TTC549 (cell line): ENCODE data around the gene SEMA5B.

Experiments
- FAIRE-seq: peaks from 2 replicates; lab custom pipeline; 2012; peaks lifted over from hg19 to GRCh38; lab: Jason Lieb, UNC

SEMA5B gene

DNA sequence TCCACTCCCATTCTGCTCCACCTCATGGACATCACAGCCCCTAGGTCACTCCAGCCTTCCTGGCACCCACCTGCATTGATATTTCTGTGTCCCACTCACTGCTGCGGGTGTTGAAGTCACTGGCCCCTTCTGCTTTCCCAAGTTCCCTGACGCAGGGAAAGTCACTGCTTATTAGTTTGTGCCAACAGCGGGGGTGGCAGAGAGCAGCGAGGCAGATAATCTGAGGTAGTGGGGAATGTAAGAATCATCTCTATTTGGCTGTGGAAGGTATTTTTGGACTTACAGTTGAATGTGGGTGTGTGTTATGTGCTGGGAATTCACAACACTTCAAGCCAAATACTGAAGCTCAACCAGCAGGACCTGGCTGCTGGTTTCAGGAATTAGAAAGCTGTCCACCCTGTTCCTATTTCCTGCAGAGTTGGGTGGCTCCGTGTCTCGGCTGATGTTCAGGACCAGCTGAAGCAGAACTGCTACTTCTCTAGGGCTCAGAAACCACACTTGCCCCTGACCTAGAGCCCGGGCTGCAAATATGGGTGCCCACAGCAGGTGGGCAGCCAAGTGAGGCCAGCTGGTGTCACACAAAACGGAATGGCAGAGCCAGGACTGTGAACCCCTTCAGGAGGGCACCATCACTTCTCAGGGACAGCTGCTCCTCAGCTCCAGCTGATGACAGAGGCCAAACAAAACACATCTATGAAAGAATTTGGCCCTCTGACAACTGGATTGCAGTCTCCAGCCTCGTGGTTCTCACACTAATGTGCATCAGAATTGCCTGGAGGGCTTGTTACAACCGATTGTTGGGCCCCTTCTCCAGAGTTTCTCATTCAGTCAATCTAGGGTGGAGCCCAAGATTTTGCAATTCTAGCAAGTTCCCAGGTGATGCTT, 57.7 kb downstream of the SEMA5B start:
- no peak for FAIRE-seq

DNA sequence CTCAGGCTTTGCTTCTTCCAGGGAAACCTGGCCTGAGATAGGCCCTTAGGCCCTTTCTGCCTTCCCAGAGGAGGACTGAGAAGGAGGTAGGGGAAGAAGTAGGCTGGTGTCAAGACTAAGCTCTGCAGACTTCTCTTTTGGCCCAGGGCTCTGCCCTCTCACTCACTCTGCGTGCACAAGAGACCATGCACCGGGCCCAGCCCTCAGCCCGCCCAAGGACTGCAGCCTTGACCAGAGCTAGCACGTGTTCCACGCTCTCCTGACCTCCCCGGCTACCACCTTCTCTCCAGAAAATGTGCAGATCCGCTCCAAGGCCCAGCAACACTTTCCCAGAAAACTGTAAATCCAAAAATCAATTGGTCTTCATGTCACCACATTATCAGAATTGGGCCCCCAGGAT, 59.8 kb downstream of the SEMA5B start:
- FAIRE-seq, result no peak

DNA sequence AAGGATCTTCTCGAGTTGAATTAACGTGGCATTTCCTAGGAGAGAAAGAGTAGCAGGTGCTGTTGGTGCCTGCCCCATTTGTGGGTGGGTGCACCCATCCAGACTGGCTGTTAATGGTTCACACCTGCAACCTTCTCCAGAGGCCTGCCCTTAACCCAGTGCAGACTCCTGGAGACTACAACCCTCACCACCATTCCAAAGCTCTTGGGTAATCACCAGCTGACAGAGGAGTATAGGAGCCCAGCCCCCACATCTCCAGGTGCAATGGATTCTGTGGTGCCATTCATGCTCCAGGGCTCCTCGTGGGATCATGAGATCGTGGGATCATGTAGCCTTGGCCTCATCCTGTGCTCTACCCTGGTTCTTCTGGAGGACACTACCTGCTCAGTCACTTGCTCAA, 60.2 kb downstream of the SEMA5B start:
- no peak for FAIRE-seq

DNA sequence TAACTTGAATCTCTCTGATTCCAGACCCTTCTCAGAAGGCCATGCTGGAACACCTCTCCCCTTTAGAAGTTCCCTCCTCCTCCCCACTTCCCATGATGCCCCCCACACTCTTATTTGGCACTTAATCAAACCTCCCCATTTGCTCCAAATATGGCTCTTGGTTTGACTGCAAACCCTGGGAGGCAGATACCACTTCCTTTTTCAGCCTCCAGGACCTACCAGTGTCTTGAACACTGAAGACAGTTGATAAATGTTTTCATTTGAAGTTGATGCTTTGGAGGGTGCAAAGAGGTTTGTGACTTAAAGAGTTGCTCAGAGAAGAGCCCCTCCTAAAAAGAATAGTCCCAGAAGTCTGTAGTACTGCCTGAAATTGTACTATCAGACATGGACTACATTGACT, 61.5 kb downstream of the SEMA5B start:
- FAIRE-seq, result no peak

DNA sequence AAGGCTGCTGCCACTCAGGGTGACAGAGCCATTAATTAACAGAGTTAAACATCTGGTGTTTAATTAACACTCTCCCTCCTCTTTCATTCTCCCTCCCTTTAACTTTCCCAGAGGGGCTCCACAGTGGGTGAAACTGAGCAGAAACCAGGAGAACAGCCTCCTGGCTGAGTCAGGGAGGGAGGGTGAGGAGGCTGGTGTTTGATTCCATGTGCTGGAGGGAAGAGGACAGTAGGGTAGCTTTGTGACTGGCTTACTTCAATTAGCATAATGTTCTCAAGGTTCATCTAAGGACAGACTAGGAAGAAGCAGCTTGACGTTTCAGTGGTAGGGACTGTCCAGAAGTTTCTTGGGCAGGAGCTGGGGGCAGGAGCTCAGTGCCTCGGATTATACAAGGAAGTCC, 62.8 kb downstream of the SEMA5B start:
- no peak for FAIRE-seq

DNA sequence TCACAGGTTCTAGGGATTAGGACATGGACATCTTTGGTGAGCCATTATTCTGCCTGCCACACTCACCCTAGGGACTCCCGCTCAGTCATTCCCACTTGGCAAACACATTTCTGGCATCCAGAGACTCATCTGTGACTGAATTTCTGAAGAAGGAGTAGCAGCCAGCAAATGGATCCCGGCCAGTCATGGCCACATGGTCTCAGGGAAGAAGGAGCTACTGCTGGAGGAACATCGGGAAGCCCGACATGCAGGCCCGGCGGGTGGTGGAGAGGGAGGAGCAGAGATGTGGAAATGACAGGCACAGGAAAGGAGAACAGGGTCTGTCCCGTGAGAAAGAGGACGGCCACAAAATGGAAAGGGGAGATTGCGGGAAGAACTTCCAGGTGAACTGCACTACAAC, 65.4 kb downstream of the SEMA5B start:
- FAIRE-seq, result no peak

DNA sequence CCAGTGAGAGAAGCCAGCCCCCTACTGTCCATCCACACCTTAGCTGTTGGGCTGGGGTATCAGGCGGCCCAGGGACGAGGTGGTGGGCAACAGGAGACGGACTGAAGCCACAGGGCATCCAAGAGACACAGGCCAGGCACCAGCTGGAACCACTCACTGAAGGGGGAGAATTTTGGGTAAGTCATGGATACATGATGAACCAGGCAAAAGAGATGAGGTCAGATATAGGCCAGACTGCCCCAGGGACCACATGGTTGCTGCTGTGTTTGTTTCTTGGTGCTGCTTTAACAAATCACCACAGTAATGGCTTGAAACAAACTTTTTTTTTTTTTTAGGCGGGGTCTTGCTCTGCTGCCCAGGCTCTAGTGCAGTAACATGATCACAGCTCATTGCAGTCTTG, 66.4 kb downstream of the SEMA5B start:
- no peak for FAIRE-seq

DNA sequence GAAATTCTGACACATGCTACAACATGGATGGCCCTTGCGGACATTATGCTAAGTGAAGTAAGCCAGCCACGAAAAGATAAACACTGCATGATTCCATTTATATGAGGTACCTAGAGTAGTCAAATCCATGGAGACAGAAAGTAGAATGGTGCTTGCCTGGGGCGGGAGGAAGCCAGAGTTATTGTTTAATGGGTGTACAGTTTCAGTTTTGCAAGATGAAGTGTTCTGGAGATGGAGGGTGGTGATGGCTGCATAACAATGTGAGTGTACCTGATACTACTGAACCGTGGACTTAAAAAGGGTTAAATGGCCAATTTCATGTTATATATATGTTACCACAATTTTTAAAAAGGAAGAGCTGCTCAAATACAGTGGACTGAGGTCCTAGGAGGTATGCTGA, 66.9 kb downstream of the SEMA5B start:
- no peak for FAIRE-seq

DNA sequence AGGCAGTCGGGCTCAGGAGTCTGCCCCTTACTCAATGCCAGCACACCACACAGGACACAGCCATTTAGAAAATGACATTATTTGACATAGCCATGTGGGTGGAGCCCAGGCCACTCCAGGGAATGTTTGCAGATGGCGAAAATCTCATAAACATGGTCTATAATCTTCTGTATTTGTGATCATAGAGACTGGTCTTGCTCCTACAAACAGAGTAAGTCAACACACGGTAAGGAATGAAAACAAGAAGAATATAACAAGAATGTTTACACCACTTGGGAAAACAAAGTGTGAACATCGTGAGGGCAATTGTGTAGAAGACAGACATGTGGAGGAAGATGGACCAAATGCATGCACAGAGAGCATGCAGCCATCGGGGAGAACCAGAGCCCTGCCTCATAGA, 68.2 kb downstream of the SEMA5B start:
- no peak for FAIRE-seq

DNA sequence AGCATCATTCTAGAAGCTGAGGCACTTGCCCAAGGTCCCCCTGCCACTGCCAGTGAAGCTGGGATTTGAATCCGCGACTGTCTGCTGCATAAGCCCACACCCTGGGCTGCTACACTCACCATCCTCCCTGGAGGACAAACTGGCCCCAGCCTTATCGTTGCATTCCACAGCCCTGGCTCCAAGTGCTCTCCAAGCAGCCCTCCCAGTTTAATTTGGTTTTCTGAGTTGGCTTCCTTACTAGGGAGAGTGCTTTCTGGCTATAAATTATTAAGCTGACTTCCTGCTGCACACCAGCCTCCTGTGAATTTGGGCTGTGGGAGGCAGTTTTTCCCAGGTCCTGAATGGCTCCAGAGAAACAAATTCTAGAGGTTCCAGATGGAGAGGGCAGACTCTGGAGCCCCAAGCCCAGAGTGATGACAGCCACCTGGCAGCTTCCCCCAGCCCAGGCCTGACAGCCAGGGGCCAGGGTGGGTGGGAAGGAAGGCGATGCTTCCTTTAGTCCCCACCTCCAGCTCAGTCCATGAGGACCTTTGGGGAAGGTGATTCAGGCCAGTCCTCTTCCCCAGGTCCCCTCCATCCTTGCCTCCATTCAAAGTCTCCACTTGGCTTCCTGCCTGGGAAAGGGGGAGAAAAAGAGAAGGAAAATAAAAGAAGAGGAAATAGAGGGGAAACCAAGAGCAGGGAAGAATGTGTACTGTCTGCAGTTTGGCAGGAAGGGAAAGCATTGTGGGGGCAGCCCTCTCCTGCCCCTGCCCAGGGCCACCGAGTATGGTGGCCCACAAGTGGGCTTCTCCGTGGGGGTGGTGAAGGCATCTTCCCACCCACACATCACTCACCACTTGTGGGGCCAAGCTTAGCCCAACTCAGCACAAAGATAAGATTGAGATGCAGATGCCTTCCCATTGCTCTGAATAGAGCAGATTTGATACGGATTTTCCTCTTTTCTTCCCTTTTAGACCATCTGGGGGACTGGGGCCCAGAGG, 69.6 kb downstream of the SEMA5B start:
- FAIRE-seq, result no peak

DNA sequence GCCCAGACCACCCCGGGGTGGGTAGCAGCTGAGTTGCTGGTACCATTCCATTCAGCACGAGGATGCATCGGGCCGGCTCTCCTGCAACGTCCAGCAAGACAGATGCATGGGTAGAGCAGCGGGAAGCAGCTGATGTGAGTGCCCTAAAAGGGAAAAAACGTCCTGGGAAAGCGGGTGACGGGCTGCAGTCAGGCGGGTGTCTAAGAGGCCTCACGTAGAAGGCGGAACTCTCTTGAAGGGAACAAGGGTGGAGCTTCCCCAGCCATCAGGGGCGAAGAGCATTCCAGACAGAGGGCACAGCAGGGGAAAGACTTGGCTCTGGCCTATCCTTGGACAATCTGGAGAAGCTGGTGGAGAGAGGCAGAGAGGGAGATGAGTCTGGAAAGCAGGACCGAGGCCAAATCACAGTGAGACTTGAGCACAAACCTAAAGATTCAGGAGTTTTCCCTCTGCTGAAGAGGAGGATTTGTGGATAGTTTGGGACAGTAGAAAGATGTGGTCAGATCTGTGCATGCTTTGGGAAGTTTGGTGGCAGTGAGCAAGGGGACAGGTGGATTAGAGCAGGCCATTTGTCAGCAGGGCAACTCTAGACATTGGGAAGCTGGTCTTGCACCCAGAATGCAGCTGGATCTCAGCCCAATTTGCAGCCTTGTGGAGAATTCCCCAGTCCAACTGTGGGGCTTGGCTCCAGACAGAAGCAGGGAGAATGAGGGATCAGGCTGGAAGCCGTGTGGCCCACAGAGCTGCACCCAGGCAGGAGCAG, 70.7 kb downstream of the SEMA5B start:
- no peak for FAIRE-seq

DNA sequence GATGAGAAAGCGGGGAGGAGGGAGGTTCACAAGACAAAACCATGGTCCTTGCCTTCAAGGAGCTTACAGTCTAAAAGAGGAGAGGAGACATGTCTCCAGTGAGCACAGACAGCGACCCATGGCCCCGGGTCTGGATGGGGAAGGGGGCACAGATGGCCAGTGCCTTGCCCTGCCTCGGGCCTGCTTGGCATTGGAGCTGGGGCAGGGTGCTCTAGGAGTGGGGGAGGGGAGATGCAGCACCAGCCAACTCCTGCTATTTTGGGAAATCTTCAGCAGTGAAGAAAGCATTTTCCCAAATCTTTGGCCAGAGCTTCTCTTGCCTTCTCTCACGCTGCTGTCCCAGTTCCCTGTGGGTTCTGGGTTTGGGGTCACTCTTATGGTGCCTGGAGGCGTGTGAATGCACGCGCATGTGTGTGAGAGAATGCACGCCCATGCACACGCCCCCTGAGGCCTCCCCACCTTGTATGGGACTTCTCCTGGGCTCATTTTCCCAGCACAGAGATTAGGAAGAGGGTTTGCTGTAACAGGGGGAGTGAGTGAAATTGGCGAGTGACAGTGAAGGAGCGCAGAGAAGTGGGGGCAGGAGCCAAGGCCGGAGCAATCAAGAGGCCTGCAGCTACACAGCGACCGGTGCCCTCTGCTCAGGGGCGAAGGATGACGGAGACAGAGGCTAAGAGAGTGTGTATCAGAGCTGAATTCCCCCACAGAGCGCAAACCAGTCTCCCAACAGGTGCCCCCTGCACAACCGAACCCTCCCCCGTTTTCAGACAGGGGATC, 71.5 kb downstream of the SEMA5B start:
- FAIRE-seq, result no peak

DNA sequence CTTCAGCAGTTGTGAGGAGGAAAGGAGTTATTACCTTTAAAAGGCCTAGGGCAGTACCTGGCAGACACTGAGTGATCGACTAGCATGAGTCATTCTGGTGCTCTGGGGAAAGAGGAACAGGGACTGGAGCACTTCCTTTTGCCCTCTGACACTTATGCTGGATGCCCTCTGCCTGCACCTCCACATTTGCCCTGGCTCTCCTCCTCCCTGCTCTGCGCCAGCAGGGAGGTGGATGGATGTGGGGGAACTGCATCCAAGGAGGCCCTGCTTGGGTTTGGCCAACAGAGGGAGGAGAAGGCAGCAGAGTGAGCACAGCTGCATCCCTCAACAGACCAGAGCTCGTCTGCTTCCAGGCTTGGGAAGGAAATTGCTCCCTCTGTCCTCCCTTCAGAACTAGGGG, 75.0 kb downstream of the SEMA5B start:
- FAIRE-seq, result no peak

DNA sequence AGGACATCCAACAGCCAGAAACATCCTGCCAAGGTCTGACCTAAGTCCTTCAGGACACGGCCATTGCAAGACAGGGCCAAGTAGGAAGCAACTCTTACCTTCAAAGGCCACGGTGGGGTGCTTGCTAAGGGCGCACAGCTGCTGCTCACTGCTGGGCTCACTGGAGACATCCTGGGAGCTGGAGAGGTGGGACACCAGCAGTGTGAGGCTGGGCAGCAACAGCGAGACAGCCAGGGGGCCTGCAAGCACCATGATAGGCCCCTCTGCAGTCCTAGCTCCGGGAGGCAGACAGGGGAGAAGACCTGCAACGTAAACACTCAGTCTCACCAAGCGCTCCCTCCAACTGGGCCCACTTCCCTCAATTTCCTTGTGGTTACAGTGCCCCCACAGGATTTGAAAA, 79.2 kb downstream of the SEMA5B start:
- FAIRE-seq, result no peak

DNA sequence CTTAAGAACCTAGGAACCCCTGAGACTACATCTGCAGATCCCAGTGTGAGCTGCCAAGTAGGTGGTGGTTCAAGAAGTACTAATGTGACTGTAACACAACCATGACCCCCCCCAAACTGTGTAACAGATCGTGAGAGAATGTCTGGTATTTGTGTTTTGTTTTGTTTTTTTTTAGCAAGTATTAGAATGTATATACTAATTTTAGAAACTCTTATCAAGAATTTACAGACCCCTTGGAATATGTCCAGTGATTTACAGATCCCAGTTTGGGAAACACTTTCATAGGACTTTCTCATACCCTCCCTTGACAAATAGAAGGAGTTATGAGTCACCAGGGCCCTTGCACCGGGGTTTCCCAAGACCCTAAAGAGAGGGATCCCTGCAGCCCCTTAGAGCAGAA, 79.8 kb downstream of the SEMA5B start:
- FAIRE-seq, result no peak

DNA sequence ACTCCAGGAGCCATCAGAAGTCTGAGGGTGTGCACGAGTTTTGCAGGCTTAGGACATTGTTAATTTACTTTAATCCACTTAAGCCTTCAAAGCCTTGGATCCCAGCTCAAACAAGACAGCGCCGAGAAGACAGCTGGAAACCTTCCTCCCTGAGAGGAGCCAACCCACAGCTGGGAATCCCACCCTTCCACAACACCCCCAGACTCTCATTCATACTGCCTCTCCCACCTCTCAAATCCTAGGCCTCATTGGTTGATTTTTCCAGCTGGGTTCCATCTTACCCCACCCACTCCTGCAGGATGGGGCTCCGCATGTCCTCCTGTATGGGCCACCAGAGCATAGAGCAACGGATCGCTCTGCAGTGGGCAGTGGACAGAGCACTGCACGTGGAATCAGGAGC, 80.4 kb downstream of the SEMA5B start:
- FAIRE-seq, result no peak

DNA sequence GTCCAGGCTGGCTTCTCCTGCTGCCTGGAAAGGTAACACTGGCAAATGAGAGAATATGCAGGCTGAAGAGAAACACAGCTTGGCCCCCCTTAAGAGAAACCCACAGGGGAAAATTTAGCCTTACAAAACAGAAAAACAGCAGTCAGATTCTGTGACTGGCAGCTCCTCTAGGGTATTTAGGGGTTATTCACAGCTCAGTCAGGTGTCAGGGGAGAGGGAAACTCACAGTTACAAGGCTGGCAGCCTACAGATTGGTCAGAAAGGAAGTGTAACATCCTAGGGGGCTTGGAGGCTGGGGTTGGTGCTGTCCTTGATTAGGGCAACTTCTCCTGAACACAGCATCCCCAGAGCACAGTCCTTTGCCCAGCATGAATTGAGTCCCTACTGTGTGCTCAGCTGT, 81.4 kb downstream of the SEMA5B start:
- FAIRE-seq, result no peak

DNA sequence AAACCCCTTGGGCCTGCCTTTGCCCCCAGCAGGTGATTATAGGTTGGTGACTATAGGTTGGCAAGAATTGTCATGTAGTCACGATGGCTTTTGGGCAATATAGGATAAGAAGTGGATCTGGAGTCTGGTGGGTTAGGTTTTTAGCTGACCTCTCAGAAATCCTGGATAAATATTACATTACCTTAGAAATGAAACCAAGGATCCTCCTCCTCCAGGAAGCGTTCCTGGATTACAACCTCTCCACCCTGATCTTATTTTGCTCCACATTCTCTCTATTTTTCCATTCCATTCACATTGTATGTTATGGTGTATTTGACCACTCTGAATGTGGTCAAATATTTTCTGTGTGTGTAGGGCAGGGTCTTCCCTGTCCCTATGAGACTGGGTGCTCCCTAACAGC, 82.3 kb downstream of the SEMA5B start:
- FAIRE-seq, result no peak

DNA sequence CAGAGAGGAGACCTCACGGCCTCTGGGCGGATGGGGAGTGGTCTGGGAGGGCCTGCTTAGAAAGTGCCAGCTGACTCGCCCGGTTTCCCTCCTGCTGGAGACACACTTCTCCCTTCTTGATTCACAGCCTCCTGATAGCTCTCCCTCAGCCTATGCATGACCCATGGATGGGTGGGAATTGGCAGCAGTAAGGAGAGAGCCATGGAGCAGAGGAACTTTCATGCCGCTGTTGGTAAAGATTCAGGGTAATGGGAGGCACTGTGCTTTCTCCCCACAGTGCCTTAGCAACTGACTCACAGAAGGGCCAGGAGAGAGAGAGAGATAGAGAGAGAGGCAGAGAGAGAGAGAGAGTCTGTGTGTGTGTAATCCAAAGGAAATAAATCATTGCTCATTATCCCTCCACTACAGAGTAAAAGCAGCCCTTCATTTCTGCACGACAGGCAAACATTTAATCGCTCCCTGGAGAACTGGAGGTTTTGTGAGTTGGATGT, 82.8 kb downstream of the SEMA5B start:
- FAIRE-seq, result no peak

DNA sequence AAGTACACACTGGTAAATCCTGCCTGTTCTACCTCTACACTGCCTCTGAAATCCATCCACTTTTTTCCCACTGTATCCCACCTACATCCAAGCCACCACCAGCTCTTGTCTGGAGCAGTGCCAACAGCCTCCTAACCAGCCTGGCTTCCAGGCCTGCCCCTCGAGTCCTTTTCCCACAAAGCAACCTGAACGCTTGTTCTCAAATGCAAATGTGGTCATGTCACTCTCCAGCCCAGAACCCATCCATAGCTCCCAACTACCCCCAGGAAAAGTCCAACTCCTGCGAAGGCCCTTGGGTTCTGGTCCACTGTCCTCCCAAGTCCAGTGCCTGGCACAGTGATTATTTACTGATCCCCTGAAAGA, 83.8 kb downstream of the SEMA5B start:
- no peak for FAIRE-seq

DNA sequence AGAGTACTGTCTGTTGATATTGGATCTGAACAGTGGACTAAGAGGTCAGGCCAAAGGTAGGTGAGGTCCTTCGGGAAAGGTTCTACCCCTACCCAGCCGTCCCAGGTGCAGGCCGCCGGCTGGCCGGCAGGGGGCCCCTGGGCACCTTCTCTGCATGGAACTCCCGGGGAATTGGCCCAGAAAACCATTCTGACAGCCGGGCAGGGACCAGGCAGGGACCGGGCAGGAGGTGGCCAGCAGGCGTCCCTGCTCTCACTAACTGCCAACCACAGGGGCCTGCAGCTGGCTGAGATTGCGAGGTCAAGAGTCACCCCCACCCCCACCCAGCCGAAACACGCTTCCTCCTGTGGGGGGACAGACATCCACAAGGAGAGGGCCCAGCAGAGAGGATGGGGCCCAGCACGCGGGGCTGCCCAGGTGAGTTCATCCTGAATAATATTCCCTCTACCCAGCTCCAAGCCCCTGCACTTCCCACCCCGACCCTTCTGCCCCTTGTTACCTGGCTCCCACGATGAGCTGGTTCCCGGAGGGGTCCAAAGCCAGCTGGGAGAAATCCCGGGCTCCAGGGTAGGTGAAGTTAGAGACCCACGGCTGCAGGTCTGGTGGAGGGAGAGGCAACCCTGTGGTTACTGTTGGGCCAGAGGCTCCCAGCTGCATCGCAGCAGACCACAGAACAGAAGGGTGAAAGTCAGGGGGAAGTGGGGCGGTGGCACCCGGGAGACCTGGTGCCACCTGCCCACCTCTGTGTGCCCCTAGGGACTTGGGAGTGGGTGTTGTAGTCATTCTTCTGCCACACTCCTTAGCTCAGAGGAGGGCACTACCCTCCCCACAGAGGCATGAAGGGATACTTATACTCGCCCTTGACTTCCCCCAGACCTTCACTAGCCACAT, 84.4 kb downstream of the SEMA5B start:
- no peak for FAIRE-seq
